Measurements from ENCODE around the gene APOH.

The APOH gene

GRCh38 chr17:66184392-66184791 is 44.8 kb downstream of the APOH start:
- H3K4me3 ChIP-seq (ENCODE audit: low read length), result no peak overlapping the region
- TF ChIP-seq CTCF (IDR thresholded peaks at IDR 0.05; ENCODE audit: insufficient read depth, low read depth, low read length, missing control alignments), result no peak
- DNase-seq (ENCODE audit: low read depth), result no peak

GRCh38 chr17:66183529-66183928 is 45.7 kb downstream of the APOH start:
- no peak for DNase-seq (ENCODE audit: low read depth)
- H3K4me3 ChIP-seq (ENCODE audit: low read length), result no peak overlapping the region
- TF ChIP-seq CTCF (IDR thresholded peaks at IDR 0.05; ENCODE audit: insufficient read depth, low read depth, low read length, missing control alignments), result no peak

- no peak overlapping the region for H3K4me3 ChIP-seq (ENCODE audit: low read length)
- no peak for DNase-seq (ENCODE audit: low read depth)
These were observed 50.6 kb downstream of the APOH start for GRCh38 chr17:66178642-66179041.

GRCh38 chr17:66177048-66177447 is 52.2 kb downstream of the APOH start:
- no peak for DNase-seq (ENCODE audit: low read depth)
- H3K4me3 ChIP-seq (ENCODE audit: low read length), result no peak overlapping the region
- no peak for TF ChIP-seq CTCF (IDR thresholded peaks at IDR 0.05; ENCODE audit: insufficient read depth, low read depth, low read length, missing control alignments)

More at GRCh38 chr17:66178642-66179041, 50.6 kb downstream of the APOH start:
- TF ChIP-seq CTCF (IDR thresholded peaks at IDR 0.05; ENCODE audit: insufficient read depth, low read depth, low read length, missing control alignments), result no peak

GRCh38 chr17:66175892-66176291 is 53.3 kb downstream of the APOH start:
- no peak overlapping the region for H3K4me3 ChIP-seq (ENCODE audit: low read length)
- no peak for DNase-seq (ENCODE audit: low read depth)
- TF ChIP-seq CTCF (IDR thresholded peaks at IDR 0.05; ENCODE audit: insufficient read depth, low read depth, low read length, missing control alignments), result no peak

- no peak for DNase-seq (ENCODE audit: low read depth)
- no peak overlapping the region for H3K4me3 ChIP-seq (ENCODE audit: low read length)
- TF ChIP-seq CTCF (IDR thresholded peaks at IDR 0.05; ENCODE audit: insufficient read depth, low read depth, low read length, missing control alignments), result no peak
These were observed 56.5 kb downstream of the APOH start for GRCh38 chr17:66172691-66173223.

GRCh38 chr17:66172144-66172543 is 57.1 kb downstream of the APOH start:
- H3K4me3 ChIP-seq (ENCODE audit: low read length), result no peak overlapping the region
- TF ChIP-seq CTCF (IDR thresholded peaks at IDR 0.05; ENCODE audit: insufficient read depth, low read depth, low read length, missing control alignments), result no peak
- DNase-seq (ENCODE audit: low read depth), result no peak

All from epithelial cell of esophagus (primary cell).